MM.1S (cell line): Measurements from ENCODE around the gene NAGK.
A peak's percentile ranks its signal among the peaks of the same experiment; 100 is the strongest.
"Not testable (repeated sequence)": the region's sequence is repeated elsewhere in the genome, so short reads cannot be mapped to it uniquely, and the experiment has no call there.

Experiments used
- DNase-seq: peaks from one replicate; pipeline ENCODE4 v3.0.0-alpha.2; 2015
- H2AFZ ChIP-seq: fragments of 300-600 bp; sonication (generic); 2 replicates; pipeline ENCODE4 v1.6.0; 2016; ENCODE audit warnings: antibody characterized with exemption, low read length
- H3F3A ChIP-seq: fragments of 300-600 bp; sonication (generic); 2 replicates; pipeline ENCODE4 v1.6.1; 2016; ENCODE audit warnings: mild to moderate bottlenecking, antibody characterized with exemption, low read length, moderate library complexity, mixed read lengths; ENCODE audit not compliant: insufficient read depth
- H3K27ac ChIP-seq: fragments of 300-600 bp; sonication (generic); 2 replicates; pipeline ENCODE4 v1.5.1; 2016; ENCODE audit warnings: mild to moderate bottlenecking, low read length
- H3K27me3 ChIP-seq: fragments of 300-600 bp; sonication (generic); replicated peaks from 2 replicates; pipeline ENCODE4 v1.6.0; 2016; ENCODE audit warnings: low read length; ENCODE audit not compliant: insufficient read depth
- H3K36me3 ChIP-seq: fragments of 300-600 bp; sonication (generic); replicated peaks from 2 replicates; pipeline ENCODE4 v1.6.1; 2016; ENCODE audit warnings: mild to moderate bottlenecking, low read length, mixed read lengths; ENCODE audit not compliant: insufficient read depth
- H3K4me1 ChIP-seq: fragments of 300-600 bp; sonication (generic); 2 replicates; pipeline ENCODE4 v1.6.1; 2016; ENCODE audit warnings: low read length, mixed read lengths
- H3K4me2 ChIP-seq: fragments of 300-600 bp; sonication (generic); 2 replicates; pipeline ENCODE4 v1.6.0; 2016; ENCODE audit warnings: low read depth, low read length
- H3K4me3 ChIP-seq: fragments of 300-600 bp; sonication (generic); 2 replicates; pipeline ENCODE4 v1.5.1; 2016; ENCODE audit warnings: low read length, mixed read lengths
- H3K79me2 ChIP-seq: fragments of 300-600 bp; sonication (generic); 2 replicates; pipeline ENCODE4 v1.6.1; 2016; ENCODE audit warnings: mixed run types, low read length, mixed read lengths
- H3K9ac ChIP-seq: fragments of 300-600 bp; sonication (generic); 2 replicates; pipeline ENCODE4 v1.6.1; 2016; ENCODE audit warnings: low read length, mixed read lengths
- H3K9me2 ChIP-seq: fragments of 300-600 bp; sonication (generic); replicated peaks from 2 replicates; pipeline ENCODE4 v1.6.1; 2016; ENCODE audit warnings: mild to moderate bottlenecking, low read length, mixed read lengths; ENCODE audit not compliant: insufficient read depth
- H3K9me3 ChIP-seq: fragments of 300-600 bp; sonication (generic); replicated peaks from 2 replicates; pipeline ENCODE4 v1.6.1; 2016; ENCODE audit warnings: mild to moderate bottlenecking, low read length, mixed read lengths; ENCODE audit not compliant: insufficient read depth
- H4K20me1 ChIP-seq: fragments of 300-600 bp; sonication (generic); 2 replicates; pipeline ENCODE4 v1.6.1; 2016; ENCODE audit warnings: mild to moderate bottlenecking, low read length, moderate library complexity, mixed read lengths; ENCODE audit not compliant: insufficient read depth
- CTCF ChIP-seq: fragments of 300-600 bp; sonication (generic); IDR thresholded peaks from 2 replicates; pipeline ENCODE4 v1.5.1; 2016; ENCODE audit warnings: antibody characterized with exemption, low read length, mixed read lengths
- EZH2 ChIP-seq: fragments of 300-600 bp; sonication (generic); optimal IDR thresholded peaks from 2 replicates; pipeline ENCODE3; 2017; ENCODE audit warnings: low read depth, mild to moderate bottlenecking, antibody characterized with exemption, low read length, mixed read lengths
- EZH2phosphoT487 ChIP-seq: fragments of 300-600 bp; sonication (generic); IDR thresholded peaks from 2 replicates; pipeline ENCODE4 v1.6.1; 2018; ENCODE audit warnings: antibody characterized with exemption, low read length

The NAGK gene

GRCh38 chr2:71074893-71075395 is 6.5 kb downstream of the NAGK start:
- H3K79me2 ChIP-seq = peaks cover 40% of the 10 kb centered on the region
- TF ChIP-seq CTCF = no peak
- TF ChIP-seq EZH2 = no peak
- no peak for TF ChIP-seq EZH2phosphoT487
- no peak overlapping the region for H3K4me3 ChIP-seq
- no peak overlapping the region for H3K27ac ChIP-seq
- no peaks in the 10 kb centered on the region for H3K9me2 ChIP-seq
- H3K4me1 ChIP-seq = peaks cover 29% of the 10 kb centered on the region
- no peaks in the 10 kb centered on the region for H3K27me3 ChIP-seq
- no peaks in the 10 kb centered on the region for H4K20me1 ChIP-seq
- H3F3A ChIP-seq = peaks cover 17% of the 10 kb centered on the region
- no peaks in the 10 kb centered on the region for H3K36me3 ChIP-seq
- H2AFZ ChIP-seq = no peak overlapping the region
- DNase-seq = no peak
- H3K9me3 ChIP-seq = no peaks in the 10 kb centered on the region
- no peak overlapping the region for H3K4me2 ChIP-seq
- H3K9ac ChIP-seq = no peak overlapping the region

- H2AFZ ChIP-seq = no peak overlapping the region
- no peaks in the 10 kb centered on the region for H4K20me1 ChIP-seq
- peaks cover 8% of the 10 kb centered on the region for H3K4me1 ChIP-seq
- no peaks in the 10 kb centered on the region for H3K36me3 ChIP-seq
- no peak for TF ChIP-seq EZH2phosphoT487
- TF ChIP-seq CTCF = no peak
- no peak for TF ChIP-seq EZH2
- H3K9ac ChIP-seq = no peak overlapping the region
- no peak overlapping the region for H3K4me2 ChIP-seq
- peaks cover 12% of the 10 kb centered on the region for H3K79me2 ChIP-seq
- no peaks in the 10 kb centered on the region for H3K27me3 ChIP-seq
- no peak overlapping the region for H3K4me3 ChIP-seq
- no peaks in the 10 kb centered on the region for H3K9me3 ChIP-seq
- no peak overlapping the region for H3K27ac ChIP-seq
- H3K9me2 ChIP-seq = no peaks in the 10 kb centered on the region
- no peaks in the 10 kb centered on the region; the same call in 1 of the 2 replicates for H3F3A ChIP-seq
- DNase-seq = no peak
These were observed 10.2 kb downstream of the NAGK start for GRCh38 chr2:71078624-71079023.

- Histone ChIP-seq H3K9me2 (no peaks in the 10 kb centered on the region), H2AFZ (no peak overlapping the region), H3K27me3 (no peaks in the 10 kb centered on the region), H3K4me3 (no peak overlapping the region), H3K27ac (peak overlapping the region; percentile 21; the same call in 1 of the 2 replicates), H3K9ac (no peak overlapping the region), H4K20me1 (no peaks in the 10 kb centered on the region), H3K4me2 (peak overlapping the region; percentile 29), H3K79me2 (no peaks in the 10 kb centered on the region), H3K4me1 (peaks cover 8% of the 10 kb centered on the region), H3F3A (no peaks in the 10 kb centered on the region; the same call in 1 of the 2 replicates), H3K9me3 (no peaks in the 10 kb centered on the region), H3K36me3 (no peaks in the 10 kb centered on the region)
- no peak for DNase-seq
- TF ChIP-seq EZH2phosphoT487 (no peak), EZH2 (no peak), CTCF (no peak)
These were observed 14.2 kb downstream of the NAGK start for GRCh38 chr2:71082402-71083252.

GRCh38 chr2:71083297-71083696 is 14.8 kb downstream of the NAGK start:
- H3F3A ChIP-seq, H2AFZ ChIP-seq, H3K9me2 ChIP-seq, DNase-seq, H3K9me3 ChIP-seq, H4K20me1 ChIP-seq, H3K4me2 ChIP-seq, H3K36me3 ChIP-seq, H3K79me2 ChIP-seq, H3K4me1 ChIP-seq, H3K9ac ChIP-seq, H3K27ac ChIP-seq, H3K27me3 ChIP-seq, H3K4me3 ChIP-seq: not testable (repeated sequence)

GRCh38 chr2:71083752-71084312 is 15.4 kb downstream of the NAGK start:
- not testable (repeated sequence) for H3K4me3 ChIP-seq, H3K4me1 ChIP-seq, H3K27ac ChIP-seq, H3K4me2 ChIP-seq, DNase-seq, H3F3A ChIP-seq, H2AFZ ChIP-seq, H3K9me3 ChIP-seq, H3K79me2 ChIP-seq, H3K27me3 ChIP-seq, H3K9me2 ChIP-seq, H4K20me1 ChIP-seq, H3K9ac ChIP-seq, H3K36me3 ChIP-seq
